HT1080 (cell line): Measurements from ENCODE around the gene STPG1. TPM values are rescaled to one million over a fixed set of nuclear protein-coding genes. Genes with fewer than 3 reads are reported as not detected.
A peak's percentile ranks its signal among the peaks of the same experiment; 100 is the strongest.

Experiments
- DNase-seq: peaks from one replicate; pipeline ENCODE4 v3.0.0-alpha.2; 2015; ENCODE audit warnings: low read depth
- total RNA-seq: library from RNA; depleted of rRNA; stranded (reverse); fragments of >200 nt; shearing (Covaris generic); gene quantifications from 2 replicates; pipeline ENCODE4 v1.2.3, GENCODE V29; 2014

The STPG1 gene
- total RNA-seq, 1 experiment from 2014 or later, result 9.0 TPM

DNA sequence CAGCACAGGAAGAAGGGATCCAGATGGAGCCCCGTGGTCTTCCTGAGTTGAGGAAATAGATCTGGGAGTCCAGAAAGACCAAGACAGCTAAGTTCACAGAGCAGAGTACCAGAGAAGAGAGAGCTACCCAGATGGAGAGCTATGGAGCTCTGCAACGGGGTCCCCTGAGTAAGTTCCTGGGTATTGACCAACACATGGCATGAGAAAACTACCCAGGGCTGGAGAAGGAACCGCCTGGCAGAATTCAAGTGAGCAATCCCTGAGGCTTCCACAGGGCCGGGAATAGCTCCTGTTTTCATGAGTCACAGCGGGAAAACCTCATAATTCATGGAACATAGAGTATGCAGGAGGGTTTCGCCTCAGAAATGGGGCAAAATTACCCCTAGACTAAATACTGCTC is 19.7 kb downstream of the STPG1 start:
- peak; percentile 89 for DNase-seq

- peak; percentile 13 for DNase-seq
Measured at GRCh38 chr1:24392982-24393650, 20.5 kb downstream of the STPG1 start.

DNA sequence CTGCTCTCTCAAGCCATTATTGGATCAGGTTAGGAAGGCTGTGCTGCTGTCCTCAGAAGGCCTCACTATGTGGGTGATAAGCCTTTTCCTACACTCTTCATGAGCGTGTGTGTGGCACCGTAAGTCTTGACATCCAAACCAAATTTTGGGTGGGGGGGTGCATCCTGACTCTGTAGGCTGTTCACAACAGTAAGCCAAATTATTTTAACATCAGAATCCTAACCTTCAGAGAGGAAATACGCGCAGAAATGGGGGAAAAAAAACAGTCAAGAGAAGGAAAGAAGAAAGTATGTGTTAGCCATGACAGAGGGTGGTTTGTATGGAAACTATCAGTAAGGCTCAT is 21.0 kb downstream of the STPG1 start:
- no peak for DNase-seq

GRCh38 chr1:24391882-24392603 is 21.5 kb downstream of the STPG1 start:
- DNase-seq, result peak; percentile 61

DNA sequence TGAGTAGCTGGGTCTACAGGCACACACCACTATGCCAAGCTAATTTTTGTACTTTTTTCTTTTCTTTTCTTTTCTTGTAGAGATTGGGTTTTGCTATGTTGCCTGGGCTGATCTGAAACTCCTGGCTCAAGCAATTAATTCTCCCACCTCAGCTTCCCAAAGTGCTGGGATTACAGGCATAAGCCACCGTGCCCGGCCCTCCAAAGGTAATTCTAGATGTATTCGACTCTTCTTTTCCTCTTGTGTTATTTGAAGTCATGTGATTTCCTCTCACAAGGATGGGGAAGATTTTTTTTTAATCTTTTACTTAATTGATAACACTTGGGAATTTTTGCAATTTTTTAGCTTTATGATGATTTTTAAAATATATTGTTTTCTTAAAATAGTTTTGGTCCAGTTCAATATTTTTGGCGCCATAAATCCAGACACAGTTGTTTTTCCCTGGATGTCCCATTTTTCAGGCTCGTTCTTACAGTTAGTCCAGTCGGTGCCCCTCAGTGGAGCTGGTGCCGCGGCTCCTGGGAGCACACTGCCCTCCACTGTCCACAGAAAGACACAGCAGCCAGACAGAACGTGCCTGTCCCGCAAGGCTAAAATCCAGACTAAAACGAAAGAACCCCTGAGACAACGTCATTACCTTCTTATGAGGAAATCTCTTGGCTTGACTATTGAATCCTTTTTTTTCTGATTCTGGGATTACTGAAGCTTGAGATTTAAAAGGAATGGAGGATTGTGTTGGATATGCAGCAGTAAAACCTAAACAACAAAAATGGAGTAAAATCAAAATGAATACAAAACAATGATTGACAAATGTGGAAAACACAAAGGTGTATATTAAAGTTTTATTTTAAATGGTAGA is 22.4 kb downstream of the STPG1 start:
- peak; percentile 76 for DNase-seq

- no peak for DNase-seq
Measured at GRCh38 chr1:24389231-24389678, 24.3 kb downstream of the STPG1 start.

DNA sequence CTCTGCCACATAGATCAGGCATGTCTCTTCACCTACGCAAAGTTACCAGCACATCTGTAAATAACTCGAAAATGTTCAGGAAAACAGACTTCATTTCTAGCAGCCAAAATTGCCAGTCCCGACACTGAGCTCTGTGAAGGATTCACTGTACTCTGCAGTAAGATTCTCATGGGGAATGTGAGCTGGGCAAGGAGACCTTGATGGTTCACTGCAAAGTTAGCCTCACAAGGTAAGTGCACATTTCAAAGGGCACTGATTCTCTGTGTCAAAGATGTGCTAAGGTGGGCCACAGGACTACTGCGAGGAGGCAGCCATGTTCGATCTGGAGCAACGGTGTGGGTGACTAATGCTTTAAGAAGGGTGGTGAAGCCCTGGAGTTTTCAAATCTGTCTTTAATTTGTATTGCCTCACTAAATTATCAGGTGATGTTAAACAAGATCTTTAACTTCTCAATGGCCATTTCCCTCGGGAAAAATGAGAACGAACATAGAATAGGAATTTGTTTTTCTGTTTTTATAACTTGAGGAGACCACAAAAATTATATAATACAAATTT is 25.2 kb downstream of the STPG1 start:
- no peak for DNase-seq

DNA sequence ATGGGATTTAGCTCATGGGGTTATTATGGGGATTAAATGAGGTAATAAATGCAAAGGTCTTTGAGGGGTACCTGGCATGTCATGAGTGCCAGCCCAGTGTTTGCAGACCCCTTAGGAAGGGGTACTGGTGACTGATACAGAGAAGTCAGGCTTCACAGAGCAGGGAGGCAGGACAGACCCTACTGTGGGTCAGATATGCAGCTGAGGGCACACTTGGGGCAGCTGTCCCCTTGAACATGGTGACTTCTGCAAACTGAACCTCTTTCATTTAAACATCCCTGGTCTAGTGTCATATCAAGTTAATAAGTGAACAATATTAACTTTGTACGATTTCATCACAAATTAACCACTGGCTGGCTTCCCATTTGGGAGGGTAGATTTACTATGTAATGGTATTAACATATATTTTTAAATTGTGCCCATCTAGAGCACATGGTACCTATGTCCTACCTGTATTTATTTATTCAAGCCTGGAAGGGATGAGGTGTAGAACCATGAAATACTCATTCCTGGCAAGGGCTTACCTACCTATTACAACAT is 25.9 kb downstream of the STPG1 start:
- DNase-seq, result no peak

- no peak for DNase-seq
Measured at GRCh38 chr1:24386931-24387330, 26.7 kb downstream of the STPG1 start.

DNA sequence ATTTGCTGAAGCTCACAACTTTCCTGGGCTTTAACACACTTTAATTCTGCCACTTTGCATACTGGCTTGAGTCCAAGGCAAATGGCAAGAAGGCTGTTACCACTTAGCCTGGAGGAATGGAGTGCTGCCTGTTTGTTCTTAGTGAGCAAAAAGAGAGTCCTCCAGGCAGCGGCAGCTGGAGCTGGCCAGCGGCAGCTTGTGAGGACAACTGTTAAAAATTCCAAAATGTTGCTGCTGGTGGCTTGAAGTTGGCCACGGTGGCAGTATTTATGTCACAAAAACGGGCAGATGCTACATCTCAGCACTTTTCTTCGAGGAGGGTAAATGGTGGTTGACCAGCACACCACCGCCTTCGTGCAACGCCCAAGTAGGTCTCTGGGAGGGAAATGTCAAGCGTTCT is 27.3 kb downstream of the STPG1 start:
- DNase-seq, result no peak

DNA sequence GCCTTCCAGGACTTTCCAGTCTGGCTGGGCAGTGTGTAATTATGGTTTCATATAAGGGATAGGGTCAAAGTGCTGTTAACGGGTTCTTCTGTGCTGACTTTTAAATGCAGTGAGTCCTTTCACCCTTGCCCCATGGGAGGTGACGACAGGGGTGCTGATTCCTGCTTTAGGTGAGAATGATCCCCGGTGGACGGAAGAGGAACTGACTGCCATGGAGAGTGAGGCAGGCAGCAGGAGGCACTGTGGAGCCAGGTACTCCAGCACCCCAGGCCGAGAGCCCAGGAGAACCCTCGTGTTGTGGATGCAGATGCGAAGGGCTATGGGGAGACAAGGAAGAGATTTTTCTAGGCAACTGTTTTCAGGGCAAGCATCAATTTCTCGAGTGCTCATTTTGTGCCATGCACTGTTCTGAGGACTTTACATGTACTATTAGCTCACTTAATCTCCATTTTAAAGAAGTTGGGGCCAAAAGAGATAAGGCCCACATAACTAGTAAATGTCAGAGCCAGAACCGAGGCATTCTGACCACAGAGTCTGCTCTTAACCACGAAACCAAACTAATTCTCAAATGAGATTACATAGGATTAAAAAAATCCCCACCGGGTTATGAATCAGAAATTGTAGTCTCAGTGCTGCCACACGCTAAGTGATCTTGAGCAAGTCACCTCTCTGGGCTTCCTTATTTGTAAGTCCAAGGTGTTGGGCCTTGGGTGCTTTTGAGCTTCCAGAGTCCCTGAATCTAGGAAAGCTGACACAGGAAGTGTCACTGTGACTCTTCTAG is 28.2 kb downstream of the STPG1 start:
- DNase-seq, result peak; percentile 24

DNA sequence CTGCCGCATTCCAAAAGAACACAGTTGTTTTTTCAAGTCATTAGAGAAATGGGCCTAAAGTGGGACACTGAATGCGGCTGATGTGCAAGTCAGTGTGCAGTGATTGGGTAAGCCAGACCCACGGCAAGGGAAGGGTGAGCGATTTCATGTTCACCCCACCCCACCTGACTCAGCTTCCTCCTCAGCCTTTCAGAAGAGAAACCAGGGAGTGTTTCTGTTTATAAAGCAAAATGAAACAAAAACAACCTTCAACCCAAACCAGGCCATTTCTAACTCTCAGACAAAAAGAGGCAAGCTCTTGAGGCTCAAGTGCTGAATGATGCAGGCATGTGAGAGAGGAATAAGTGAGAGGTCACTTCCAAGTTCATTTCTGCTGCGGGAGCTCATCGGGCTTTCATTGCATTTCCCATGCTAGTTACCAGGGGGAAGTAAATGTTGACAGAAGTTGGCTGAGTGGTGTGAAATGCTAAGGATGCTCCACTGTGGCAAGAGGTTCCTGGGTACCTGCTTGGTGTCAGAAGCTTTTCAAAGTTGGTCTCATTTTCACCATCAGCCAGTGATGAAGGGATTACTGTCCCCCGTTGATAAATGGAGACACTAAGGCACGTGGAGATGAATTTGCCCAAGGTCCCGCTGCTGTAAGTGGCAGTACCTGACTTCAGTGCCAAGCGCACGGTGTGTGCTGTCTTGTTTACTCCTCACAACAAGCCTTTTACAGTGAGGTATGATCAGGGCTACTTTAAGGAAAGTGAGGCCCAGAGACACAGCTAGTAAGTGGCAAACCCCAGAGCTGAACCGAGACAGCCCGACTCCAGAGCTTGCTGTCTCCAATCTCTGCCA is 29.1 kb downstream of the STPG1 start:
- peak; percentile 80 for DNase-seq

DNA sequence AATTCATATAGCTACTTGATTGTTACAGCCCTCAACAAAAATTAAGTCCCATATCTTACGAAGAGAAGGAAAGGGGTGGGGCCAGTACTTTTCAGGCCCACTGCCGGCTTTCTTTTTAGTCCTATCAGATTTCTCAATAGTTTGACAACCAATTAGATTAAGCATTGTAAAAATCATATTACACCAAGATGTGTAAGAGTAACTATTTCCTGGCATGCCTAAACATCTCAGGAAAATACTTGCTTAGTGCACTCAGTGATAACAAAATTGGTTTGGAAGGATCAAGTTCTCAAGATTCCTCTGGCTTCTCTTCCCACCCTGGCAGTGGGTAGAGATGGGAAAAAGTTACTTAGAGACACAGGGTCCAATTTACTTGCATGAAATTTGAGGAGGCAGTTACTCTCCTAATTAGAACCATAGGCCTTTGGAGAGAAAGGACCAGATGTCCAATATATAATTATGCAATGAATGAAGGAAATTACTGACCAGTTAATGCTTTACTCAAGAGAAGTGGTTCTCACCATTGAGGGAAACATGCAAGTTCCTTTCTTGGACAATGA is 30.1 kb downstream of the STPG1 start:
- no peak for DNase-seq

DNA sequence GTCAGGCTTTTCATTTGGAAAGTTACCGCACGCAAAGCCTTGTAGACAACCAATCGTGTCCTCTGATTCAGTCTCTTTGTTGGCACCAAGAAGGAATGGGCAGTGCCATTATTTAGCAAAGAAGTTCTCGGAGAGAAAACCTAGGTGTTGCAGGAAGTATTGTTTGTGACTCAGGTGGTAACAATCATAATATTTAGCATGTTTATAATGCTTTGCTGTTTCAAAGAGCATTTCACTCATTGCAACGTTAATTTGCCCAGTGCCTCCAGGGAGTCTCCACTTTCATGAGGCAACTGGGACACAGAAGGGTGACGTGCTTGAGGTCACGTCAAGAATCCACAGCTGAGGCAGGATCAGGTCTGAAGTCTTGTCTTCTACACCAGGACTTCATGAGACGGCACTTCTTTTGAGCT is 31.4 kb downstream of the STPG1 start:
- DNase-seq, result no peak

DNA sequence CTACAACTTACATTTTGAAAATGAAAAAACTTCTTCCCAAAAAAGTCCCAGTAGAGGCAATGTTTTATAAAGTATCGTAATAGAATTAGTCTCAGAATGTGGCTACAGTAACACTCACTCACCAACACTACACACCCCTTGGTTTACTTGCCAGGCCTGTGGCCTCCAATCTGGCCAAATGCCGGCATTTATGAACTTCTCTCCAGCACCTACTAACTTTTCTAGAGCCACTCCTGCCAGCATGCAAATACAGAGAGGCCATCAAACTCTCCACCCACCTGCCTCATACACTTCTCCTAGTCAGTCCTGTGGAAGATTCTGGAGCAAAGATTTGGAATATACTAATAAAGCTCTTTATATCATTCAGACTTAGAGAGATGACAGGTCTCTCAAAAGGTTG is 32.3 kb downstream of the STPG1 start:
- DNase-seq, result no peak

DNA sequence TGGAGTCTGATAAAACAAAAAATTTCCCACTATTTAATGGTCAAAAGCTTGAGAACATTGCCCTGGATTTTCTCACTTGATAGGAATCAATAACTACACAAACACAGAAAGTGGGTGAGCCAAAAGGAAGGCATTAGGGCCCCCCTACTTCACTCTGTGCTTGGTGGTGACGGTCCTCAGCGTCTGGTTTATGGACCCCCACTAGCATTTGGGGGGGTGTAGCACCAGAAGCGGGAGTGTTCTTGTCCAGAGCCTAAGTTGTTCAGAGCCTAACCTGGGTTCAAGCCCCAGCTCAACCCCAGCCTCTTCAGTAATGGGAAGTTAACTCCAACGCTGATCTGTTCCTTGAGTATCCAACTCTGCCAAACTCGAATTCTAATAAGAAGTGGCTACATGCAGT is 33.1 kb downstream of the STPG1 start:
- DNase-seq, result no peak

DNA sequence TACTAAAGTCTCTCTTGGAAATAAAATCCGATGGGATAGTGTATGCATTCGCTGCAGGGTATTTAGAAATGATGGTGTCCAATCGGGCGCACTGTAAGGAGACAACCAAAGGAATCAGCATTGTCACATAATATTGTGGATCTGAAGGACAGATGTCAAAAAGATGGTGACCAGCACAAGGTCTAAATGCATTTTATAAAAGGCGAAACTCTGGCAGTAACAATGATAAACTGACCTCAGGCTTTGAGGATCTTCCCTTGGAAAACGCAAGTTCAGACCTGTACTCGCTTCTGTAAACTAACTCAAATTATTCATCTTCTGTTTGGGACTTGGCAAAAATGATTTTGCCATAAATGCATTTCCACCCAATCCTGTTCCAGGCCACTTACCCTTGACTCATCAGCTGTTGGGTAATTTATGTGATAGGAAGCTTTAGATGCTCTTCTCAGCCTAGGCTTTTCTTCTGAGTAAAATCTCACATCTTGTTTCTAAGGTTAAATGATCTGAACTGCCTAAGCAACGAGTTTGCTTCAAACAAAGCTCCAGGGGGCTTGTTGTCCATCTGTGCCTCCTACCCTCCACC is 33.8 kb downstream of the STPG1 start:
- no peak for DNase-seq

GRCh38 chr1:24374891-24375786 is 38.4 kb downstream of the STPG1 start:
- peak; percentile 55 for DNase-seq
